ENCODE measurements around the gene C1orf210. TPM values are rescaled to one million over a fixed set of nuclear protein-coding genes. Genes with fewer than 3 reads are reported as not detected.

The C1orf210 gene
- total RNA-seq, 1 donor from 2014 or later: 6.6 TPM

GRCh38 chr1:43241413-43241836, 44.0 kb downstream of the C1orf210 start:
- Histone ChIP-seq H3K4me3 (ENCODE audit: low read depth, low read length) (no peak overlapping the region), H3K27me3 (ENCODE audit: control insufficient read depth, insufficient read depth, low read length) (no peaks in the 10 kb centered on the region), H3K36me3 (ENCODE audit: control insufficient read depth, insufficient read depth, low read length) (no peaks in the 10 kb centered on the region)
- DNase-seq (ENCODE audit: low read depth): peak; percentile 57
- no peak for TF ChIP-seq CTCF (IDR thresholded peaks at IDR 0.05; ENCODE audit: insufficient read depth, low read length, poor library complexity, severe bottlenecking)

- no peak for DNase-seq (ENCODE audit: low read depth)
- TF ChIP-seq CTCF (IDR thresholded peaks at IDR 0.05; ENCODE audit: insufficient read depth, low read length, poor library complexity, severe bottlenecking): no peak
- H3K36me3 ChIP-seq (ENCODE audit: control insufficient read depth, insufficient read depth, low read length): no peaks in the 10 kb centered on the region
- H3K4me3 ChIP-seq (ENCODE audit: low read depth, low read length): no peak overlapping the region
- peaks cover 2% of the 10 kb centered on the region for H3K27me3 ChIP-seq (ENCODE audit: control insufficient read depth, insufficient read depth, low read length)
Observed at GRCh38 chr1:43239484-43239883, 45.9 kb downstream of the C1orf210 start.

- no peak overlapping the region for H3K4me3 ChIP-seq (ENCODE audit: low read depth, low read length)
- no peaks in the 10 kb centered on the region for H3K36me3 ChIP-seq (ENCODE audit: control insufficient read depth, insufficient read depth, low read length)
- DNase-seq (ENCODE audit: low read depth): no peak
- H3K27me3 ChIP-seq (ENCODE audit: control insufficient read depth, insufficient read depth, low read length): peaks cover 2% of the 10 kb centered on the region
- TF ChIP-seq CTCF (IDR thresholded peaks at IDR 0.05; ENCODE audit: insufficient read depth, low read length, poor library complexity, severe bottlenecking): no peak
Observed at GRCh38 chr1:43238991-43239469, 46.4 kb downstream of the C1orf210 start.

GRCh38 chr1:43238085-43238484, 47.3 kb downstream of the C1orf210 start:
- Histone ChIP-seq H3K4me3 (ENCODE audit: low read depth, low read length) (no peak overlapping the region), H3K27me3 (ENCODE audit: control insufficient read depth, insufficient read depth, low read length) (peaks cover 2% of the 10 kb centered on the region), H3K36me3 (ENCODE audit: control insufficient read depth, insufficient read depth, low read length) (no peaks in the 10 kb centered on the region)
- TF ChIP-seq CTCF (IDR thresholded peaks at IDR 0.05; ENCODE audit: insufficient read depth, low read length, poor library complexity, severe bottlenecking): peak; percentile 77
- no peak for DNase-seq (ENCODE audit: low read depth)

- no peak overlapping the region for H3K4me3 ChIP-seq (ENCODE audit: low read depth, low read length)
- no peak for TF ChIP-seq CTCF (IDR thresholded peaks at IDR 0.05; ENCODE audit: insufficient read depth, low read length, poor library complexity, severe bottlenecking)
- no peaks in the 10 kb centered on the region for H3K36me3 ChIP-seq (ENCODE audit: control insufficient read depth, insufficient read depth, low read length)
- peaks cover 2% of the 10 kb centered on the region for H3K27me3 ChIP-seq (ENCODE audit: control insufficient read depth, insufficient read depth, low read length)
- no peak for DNase-seq (ENCODE audit: low read depth)
Observed at GRCh38 chr1:43237121-43237520, 48.3 kb downstream of the C1orf210 start.

GRCh38 chr1:43235451-43236121, 49.8 kb downstream of the C1orf210 start:
- H3K4me3 ChIP-seq (ENCODE audit: low read depth, low read length): no peak overlapping the region
- no peak for DNase-seq (ENCODE audit: low read depth)
- no peaks in the 10 kb centered on the region for H3K36me3 ChIP-seq (ENCODE audit: control insufficient read depth, insufficient read depth, low read length)
- peaks cover 2% of the 10 kb centered on the region for H3K27me3 ChIP-seq (ENCODE audit: control insufficient read depth, insufficient read depth, low read length)
- TF ChIP-seq CTCF (IDR thresholded peaks at IDR 0.05; ENCODE audit: insufficient read depth, low read length, poor library complexity, severe bottlenecking): no peak

All from kidney epithelial cell (primary cell).